Stimulated activated CD8-positive, alpha-beta memory T cell treated with anti-CD3 and anti-CD28 coated beads, Interleukin-4, amount 100 ng/mL, for 24 hours (primary cell): ENCODE data around the gene ANLN.
"Not testable (repeated sequence)": the region's sequence is repeated elsewhere in the genome, so short reads cannot be mapped to it uniquely, and the experiment has no call there.

Experiments
- DNase-seq: peaks from one replicate; pipeline ENCODE4 v3.0.0-alpha.2; 2020; ENCODE audit warnings: low read depth

ANLN gene

DNA sequence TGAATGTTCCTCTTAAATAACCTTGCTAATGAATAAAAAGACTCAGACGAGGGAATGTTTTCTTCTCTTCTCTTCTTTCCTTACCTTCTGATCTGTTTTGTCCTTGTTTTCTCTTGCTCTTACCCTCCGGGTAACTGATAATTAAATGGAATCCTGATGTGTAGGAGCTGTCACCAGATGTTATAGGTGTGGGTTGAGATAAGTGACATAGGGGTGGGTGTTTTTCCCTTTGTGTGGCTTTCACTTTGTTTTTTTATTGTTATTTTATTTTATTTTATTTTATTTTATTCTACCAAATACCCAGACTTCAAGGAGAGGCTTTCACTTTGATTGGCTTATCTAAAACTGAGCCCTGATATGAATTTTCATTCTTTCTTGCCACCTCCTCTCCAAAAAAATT lies 25.5 kb downstream of the ANLN start:
- DNase-seq: no peak

DNA sequence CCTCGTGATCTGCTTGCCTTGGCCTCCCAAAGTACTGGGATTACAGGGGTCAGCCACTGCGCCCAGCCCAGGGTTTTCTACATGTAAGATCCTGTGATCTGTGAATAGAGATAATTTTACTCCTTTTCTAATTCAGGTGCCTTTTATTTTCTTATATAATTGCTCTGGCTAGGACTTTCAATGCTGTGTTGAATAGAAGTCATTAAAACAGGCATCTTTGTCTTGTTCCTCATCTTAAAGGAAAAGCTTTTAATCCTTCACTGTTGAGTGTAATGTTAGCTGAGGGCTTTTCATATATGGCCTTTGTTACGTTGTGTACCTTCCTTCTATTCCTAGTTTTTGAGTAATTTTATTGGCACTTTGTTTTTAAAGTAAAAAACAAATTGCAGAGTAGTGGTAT lies 26.6 kb downstream of the ANLN start:
- DNase-seq: no peak

DNA sequence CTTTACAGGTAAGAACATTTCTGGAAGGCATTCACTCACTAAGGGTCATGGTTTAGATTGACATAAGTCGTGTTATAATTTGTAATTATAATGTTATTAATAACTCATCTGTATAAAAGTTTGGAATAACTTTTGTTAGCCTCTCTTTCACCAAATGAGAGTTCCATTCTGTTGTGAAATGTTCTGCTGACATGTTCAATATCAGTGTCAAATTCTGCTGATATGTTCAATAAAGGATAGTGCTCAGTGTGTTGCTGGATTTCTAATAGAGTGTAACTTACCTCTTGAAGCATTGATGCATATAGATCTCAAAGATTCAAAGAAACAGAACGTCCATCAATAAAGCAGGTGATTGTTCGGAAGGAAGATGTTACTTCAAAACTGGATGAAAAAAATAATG lies 30.6 kb downstream of the ANLN start:
- DNase-seq: no peak

DNA sequence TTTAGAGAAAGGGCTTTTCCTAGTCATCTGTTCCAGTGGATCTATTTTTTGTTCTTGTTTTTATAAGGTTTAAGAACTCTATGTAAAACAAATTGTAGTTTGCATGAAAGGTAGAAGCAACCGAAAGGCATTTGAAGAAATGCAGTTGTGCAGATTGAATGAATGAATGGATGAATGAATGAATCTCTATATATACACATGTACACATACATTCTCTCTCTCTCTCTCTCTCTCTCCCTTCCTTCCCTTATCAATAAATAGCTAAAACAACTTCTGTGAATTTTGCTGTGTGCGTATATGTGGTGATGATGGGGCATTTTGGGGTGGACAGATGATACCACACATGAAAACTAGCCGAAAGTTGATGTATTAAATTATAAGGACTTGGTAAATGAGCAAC lies 32.4 kb downstream of the ANLN start:
- DNase-seq: no peak

DNA sequence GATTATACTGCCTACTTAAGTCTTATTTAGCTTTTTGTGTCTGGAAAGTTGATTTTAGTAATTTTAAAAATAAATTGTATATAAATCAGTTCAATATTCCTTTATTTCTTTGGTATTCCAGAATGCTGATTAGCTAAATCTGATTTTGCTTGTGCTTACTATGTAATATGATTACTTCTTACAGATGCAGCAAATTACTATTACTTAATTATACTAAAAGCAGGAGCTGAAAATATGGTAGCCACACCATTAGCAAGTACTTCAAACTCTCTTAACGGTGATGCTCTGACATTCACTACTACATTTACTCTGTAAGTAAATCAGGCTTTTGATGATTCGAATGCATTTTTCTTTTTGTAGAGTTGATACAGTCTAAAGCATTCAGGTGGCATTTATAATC lies 34.0 kb downstream of the ANLN start:
- no peak for DNase-seq

DNA sequence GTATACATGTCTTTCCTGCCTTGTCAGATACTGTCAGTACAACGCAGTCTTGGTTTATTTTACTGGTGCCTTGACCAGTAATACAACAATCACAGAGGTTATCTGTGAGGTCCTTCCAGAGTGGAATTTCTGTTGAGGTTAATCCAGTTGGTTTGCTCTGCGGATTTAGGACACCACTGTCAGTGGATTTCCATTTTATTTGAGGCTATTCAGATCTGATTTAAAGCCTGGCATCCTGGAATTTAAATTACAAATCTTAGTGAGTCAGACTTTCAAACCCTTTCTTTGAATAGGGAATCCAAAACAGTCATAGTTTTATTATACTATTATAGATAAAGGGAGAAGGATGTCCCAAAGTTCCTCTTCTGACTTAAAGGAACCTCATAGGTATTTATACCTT lies 40.5 kb downstream of the ANLN start:
- no peak for DNase-seq

DNA sequence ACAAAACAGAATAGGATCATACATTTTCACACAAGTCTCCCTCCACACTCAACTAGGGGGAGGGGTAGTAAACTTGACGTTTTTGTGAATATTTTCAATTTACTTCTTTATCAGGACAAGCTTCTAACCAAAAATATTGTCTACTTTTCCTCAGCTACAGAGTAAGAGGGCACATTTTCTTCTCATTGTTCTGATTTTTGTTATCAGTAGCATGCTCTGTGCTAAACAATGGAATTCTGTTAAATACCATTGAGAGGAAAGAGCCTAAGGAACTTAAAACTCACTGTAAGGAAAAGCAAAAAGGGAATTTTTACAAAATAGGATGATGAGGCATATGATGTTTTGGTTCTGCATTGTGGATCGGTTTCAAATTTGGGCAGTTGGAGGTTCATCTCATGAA lies 41.2 kb downstream of the ANLN start:
- no peak for DNase-seq

DNA sequence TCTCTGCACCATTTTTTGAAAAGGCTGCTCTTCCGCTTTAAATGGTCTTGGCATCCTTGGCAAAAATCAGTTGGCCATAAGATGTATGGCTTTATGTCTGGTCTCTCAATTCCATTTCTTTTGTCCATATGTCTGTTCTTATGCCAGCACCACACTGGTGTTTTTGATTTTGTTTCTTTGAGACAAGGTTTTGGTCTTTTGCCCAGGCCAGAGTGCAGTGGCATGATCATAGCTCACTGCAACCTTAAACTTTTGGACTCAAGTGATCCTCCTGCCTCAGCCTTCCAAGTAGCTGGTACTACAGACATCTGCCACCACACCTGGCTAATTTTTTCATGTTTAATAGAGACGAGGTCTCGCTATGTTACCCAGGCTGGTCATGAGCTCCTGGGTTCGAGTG lies 48.5 kb downstream of the ANLN start:
- no peak for DNase-seq

DNA sequence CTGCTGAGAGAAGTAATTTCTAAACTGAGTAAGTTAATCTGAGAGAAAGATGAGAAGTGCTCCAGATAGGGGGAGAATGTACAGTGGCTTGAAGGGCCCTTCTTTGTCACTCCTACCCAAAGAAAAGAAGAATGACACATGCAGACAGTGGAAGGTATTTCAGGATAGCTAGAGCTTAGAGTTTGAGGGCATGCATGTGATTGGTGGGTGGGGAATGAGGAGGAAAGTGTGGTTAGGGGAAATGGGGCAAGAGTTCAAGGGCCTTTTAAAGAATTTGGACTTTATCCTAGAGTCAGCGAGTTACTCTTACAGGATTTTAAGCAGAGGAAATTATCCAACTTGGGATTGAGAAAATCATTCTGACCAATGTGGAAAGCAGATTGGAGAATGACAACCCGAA lies 50.0 kb downstream of the ANLN start:
- DNase-seq: no peak

DNA sequence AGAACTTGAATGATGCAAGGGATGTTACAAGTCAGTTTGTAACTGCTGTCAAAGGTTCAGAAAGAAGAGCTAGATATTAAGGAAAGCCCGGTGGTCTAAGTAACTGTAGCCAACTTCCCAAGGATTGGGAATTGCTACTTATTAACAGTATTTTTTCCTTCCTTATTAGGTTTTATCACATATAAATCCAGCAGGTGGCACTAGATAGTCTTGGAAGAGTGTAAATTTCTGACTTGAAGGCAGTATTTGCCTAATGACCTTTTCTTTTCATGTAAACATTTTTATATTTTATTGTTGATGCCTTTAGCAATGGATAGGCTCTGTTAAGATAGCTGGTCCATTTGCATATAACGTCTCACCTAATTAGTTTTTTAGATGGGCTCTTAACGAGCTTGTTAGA lies 51.2 kb downstream of the ANLN start:
- DNase-seq: no peak

DNA sequence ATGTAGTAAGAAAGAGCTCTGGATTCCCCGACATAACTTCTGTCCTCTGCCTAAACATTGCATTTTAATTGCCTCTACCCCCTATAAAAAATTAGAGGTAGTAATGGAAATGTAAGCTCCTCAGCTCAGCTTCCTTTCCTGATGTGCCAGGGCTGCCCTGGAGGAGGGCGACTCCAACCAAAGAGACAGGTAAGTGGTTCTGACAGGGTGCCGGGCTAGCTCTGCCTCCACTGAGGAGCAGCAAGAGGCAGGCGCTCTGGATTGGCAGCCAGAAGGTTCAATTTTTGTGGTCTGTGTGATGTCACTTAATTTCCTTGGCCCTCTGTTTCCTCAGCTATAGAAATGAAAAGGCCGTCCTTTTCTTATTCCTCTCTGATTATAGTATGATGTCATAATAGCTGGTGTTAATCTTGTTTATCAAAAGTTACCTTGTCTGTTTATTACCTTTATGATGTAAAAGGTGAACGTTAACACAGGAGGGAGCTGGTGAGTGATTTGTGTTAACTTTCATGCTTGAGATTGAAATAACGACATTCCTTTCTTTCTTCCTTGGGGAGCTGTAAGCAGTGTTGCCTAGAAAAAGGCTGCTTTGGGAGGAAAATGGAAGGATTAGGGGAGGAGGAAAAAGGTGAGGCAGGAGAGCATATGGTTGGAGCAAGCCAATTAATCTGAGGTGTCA lies 51.8 kb downstream of the ANLN start:
- DNase-seq: no peak

DNA sequence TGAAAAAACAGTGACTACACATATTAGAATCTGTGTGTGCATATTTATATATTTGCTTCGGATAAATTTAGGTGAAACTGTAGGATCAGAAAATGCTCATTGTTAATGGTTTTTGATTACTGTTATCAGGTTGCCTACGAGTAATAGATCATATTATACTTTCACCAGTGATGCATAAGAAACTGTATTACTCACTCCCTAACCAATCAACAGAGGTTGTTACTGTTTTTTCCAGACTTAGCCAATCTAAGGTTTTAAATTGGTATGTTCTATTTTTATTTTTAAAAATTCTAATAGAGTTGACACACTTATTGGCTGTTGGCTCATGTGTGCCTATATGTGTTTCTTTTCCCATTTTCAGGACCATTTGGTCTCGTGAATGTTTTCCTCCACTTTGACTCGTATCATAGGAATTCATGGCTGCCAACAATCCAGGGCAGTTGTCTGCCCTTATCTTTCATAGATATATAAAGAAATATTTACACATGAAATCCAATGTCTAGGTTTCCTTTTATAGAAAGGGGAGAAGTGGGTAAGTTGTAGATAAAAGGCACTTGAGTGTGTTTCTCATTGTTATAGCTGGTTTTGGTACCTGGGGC lies 59.2 kb downstream of the ANLN start:
- no peak for DNase-seq

DNA sequence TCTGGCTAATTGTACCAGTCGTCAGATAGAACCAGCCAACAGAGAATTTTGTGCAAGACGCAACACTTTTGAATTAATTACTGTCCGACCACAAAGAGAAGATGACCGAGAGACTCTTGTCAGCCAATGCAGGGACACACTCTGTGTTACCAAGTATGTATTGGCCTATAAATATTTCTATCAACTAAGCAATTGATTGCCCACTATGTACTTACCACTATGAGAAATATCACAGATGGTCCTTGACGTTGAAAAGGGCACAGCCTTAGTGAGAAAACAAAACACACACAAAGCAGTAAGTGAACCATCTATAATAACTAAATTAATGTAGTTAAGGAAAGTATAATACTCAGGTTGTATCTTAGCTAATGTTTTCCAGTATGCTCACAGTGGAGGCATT lies 60.0 kb downstream of the ANLN start:
- no peak for DNase-seq

DNA sequence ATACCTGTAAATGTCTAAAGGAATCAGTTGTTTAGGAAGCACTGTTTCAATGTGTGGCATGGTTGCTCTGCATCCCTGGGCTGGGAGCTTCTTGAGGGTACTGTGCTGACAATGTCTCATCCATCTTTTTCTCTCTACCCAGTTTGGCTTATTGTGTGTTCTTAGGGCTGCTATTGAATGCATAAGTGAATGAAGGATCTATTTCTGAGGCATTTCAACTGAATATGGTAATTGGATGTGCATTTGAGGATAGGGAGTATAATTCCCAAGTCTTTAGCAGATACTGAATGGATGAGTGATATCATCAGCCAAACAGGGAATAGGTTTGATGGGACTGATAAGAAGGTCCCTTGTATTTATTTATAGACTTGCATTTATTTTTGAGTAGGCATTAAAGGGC lies 64.1 kb downstream of the ANLN start:
- DNase-seq: no peak

DNA sequence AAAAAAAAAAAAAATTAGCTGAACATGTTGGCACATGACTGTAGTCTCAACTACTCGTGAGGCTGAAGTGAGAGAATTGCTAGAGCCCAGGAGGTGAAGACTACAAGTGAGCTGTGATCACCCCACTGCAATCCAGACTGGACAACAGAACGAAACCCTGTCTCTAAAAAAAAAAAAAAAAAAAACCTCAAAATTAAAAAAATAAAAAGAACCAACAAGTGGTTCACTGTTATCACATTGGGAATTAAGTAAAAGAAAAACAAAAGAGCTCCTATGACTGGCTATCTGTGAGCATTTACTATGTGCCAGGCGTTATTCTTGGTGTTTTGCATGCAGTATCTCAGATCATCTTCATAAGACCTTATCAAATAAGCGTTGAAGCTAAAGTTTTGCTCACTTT lies 66.0 kb downstream of the ANLN start:
- no peak for DNase-seq

DNA sequence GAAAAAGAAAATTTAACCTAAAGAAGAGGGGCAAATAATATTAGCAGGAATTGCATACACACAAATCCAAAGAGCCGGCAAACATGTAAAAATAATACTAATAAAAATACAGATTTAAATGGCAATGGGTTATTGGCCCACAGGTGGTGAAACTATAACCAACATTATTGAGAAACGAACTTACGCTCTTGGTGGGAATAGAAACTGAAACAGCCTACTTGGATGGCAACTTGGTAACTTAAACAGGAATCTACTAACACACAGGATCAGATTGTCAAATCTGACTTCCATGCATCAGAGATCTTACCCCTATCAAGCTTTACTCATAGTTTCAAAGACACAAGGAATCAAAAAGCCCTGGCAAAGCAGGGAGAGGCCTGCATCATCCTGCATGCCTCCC lies 66.5 kb downstream of the ANLN start:
- DNase-seq: no peak

DNA sequence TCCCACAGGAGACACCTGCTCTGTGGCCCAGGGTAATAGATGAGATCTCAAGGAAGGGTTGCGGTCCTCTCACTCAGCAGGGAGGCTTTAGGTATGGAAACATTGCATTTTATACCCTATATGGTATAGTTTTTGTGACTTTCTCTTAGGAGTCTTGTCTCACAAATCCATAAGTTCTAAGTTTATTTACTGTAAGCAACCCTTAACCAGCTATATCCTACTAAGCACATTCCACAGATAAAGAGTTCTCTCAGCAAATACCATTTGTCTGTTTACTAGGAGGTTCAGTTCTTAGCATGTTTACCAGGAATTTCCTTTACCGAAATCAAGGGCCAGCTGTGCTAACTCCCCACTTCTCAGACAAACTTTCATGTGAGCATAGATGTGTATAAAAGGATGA lies 66.9 kb downstream of the ANLN start:
- DNase-seq: no peak

DNA sequence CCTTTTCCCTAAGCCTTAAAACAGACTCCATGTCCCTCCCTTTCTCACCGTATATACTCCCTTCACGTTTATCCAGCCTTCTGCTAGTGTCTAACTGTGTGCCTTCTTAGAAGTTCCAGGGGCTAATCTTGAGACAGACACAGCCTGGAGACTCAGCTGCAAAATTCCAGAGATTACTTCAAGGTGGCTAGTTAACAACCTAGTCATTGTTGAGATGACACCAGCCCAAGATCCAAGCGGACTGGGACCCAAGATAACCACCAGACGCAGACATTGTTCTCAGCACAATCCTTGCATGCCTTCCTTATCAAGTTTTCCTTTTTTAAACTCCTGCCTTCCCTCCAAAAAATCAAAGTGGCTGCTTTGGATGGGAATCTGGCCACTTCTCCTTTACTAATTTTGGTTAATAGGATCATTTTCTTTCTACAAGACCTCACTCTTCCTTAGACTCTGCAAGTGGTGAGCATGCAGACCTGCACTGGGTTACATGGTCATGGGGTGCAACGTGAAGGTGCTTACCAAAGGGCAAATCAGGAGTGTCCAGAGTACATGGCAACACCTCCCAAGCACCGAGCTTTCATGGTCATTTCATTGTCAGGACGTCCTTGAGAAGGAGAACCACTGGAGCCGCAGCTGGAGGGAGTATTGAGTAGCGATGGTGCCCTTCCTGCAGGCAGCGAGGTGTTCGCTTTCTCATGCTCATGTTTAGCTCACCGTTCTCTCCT lies 69.7 kb downstream of the ANLN start:
- no peak for DNase-seq

DNA sequence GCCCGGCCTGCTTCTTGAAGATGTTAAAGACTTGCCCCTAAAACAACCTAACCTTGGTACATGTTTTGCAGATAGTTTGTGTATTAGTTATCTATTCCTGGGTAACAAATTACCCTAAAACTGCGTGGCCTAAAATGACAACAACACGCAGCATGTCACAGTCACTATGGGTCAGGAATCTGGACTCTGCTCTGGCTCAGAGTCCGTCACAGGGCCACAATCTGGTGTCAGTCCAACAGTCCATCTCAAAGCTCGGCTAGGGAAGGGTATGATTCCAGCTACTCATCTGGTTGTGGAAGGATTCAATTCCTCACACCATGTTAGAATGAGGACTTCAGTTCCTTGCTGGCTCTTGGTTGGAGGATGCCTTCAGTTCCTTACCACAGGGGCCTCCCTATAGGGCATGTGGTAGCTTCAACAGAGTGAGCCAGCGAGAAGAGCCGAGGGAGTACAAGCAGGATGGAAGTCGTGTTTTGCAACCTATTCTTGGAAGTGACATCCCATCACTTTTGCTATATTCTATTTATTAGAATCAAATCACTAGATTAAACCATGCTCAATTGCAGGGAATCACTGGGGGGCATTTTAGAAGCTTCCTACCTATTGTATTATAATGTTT lies 71.3 kb downstream of the ANLN start:
- DNase-seq: no peak

DNA sequence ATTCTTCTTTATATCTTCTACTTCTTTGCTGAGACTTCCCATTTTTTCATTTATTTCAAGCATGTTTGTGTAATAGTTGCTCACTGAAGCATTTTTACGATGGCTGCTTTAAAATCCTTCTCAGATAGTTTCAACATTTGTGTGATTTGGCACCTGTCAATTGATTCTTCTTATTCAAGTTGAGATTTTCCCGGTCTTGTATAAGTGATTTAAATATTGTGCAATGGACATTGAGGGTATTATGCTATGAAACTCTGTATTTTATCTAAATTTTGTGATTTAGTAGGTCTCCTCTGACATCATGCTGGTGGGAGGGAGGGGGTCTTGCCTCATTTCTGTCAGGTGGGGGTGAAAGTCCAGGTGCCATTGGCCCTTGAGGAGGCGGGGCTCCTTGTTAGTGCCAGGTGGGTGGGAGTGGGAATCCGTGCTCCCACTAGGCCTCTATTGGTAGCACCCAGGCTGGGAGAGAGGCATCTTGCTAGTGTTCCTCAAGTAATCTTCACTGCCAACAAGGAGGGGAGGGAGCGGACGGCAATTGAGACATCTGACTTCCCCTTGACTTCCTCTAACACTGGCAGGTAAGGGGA lies 73.0 kb downstream of the ANLN start:
- DNase-seq: no peak

DNA sequence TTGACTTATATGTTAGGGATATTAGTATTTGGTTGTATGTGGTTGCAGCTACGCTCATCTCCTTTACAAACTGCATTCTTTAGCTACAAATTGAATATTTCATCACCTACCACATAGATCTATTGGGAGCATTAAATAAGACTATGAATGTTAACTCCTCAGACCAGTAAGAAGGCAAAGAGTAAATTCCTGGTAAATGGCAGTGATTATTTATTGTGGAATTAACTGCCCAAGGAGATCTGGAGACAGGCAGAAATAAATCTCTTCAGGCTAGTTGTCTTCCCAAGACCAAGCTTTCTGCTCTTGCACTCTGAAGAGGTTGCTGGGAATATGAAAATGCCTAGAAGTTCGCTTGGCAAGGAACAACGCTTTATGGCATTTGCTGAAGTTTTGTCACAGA lies 74.6 kb downstream of the ANLN start:
- DNase-seq: no peak

DNA sequence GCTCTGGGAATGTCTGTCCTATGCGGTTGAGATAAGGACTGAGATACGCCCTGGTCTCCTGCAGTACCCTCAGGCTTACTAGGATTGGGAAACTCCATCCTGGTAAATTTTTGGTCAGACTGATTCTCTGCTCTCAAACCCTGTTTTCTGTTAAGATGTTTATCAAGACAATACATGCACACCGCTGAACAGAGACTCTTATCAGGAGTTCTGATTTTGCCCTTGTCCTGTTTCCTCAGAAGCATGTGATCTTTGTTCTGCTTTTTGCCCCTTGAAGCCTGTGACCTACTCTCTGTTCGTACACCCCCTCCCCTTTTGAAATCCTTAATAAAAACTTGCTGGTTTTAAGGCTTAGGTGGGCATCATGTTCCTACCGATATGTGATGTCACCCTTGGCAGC lies 76.3 kb downstream of the ANLN start:
- DNase-seq: not testable (repeated sequence)
